Amygdala (tissue), 56 donors: Measurements from ENCODE around the gene CHD1L.
"Not testable (repeated sequence)": the region's sequence is repeated elsewhere in the genome, so short reads cannot be mapped to it uniquely, and the experiment has no call there.

ENCODE experiments used
- DNase-seq, 56 donors: peaks; one replicate each; lab custom pipeline; 2025; lab: John Stamatoyannopoulos, UW

The CHD1L gene

GRCh38 chr1:147242449-147243227, at the start of gene CHD1L:
Gene CHD1L, plus strand, starts transcription at chr1:147242684. Its CDS starts 20 bp downstream, at chr1:147242704.
- DNase-seq: peak; percentile 55 to 95 (median 88)

GRCh38 chr1:147197324-147197723, 45.2 kb upstream of the CHD1L start:
- not testable (repeated sequence) for DNase-seq

- no peak for DNase-seq
Measured at GRCh38 chr1:147201276-147201675, 41.2 kb upstream of the CHD1L start.

GRCh38 chr1:147201786-147202185, 40.7 kb upstream of the CHD1L start:
- DNase-seq: no peak

- DNase-seq: no peak
Measured at GRCh38 chr1:147202576-147202975, 39.9 kb upstream of the CHD1L start.

GRCh38 chr1:147204080-147204479, 38.4 kb upstream of the CHD1L start:
- no peak for DNase-seq

GRCh38 chr1:147207192-147207591, 35.3 kb upstream of the CHD1L start:
- DNase-seq: no peak

GRCh38 chr1:147208619-147209018, 33.9 kb upstream of the CHD1L start:
- DNase-seq: no peak

- DNase-seq: no peak
Measured at GRCh38 chr1:147209825-147210821, 32.4 kb upstream of the CHD1L start.

GRCh38 chr1:147210987-147211386, 31.5 kb upstream of the CHD1L start:
- DNase-seq: no peak

GRCh38 chr1:147211577-147211976, 30.9 kb upstream of the CHD1L start:
- DNase-seq: no peak

- no peak for DNase-seq
Measured at GRCh38 chr1:147213271-147213670, 29.2 kb upstream of the CHD1L start.

GRCh38 chr1:147214325-147214724, 28.2 kb upstream of the CHD1L start:
- no peak for DNase-seq

- DNase-seq: no peak
Measured at GRCh38 chr1:147214842-147215539, 27.5 kb upstream of the CHD1L start.

GRCh38 chr1:147215540-147215916, 27.0 kb upstream of the CHD1L start:
- DNase-seq: no peak

GRCh38 chr1:147216124-147216523, 26.4 kb upstream of the CHD1L start:
- no peak for DNase-seq

GRCh38 chr1:147217141-147217540, 25.3 kb upstream of the CHD1L start:
- no peak for DNase-seq

GRCh38 chr1:147218606-147219005, 23.9 kb upstream of the CHD1L start:
- no peak for DNase-seq

GRCh38 chr1:147223740-147224615, 18.5 kb upstream of the CHD1L start:
- no peak for DNase-seq
